ENCODE results near the gene CCDC171.

- TF ChIP-seq CTCF (IDR thresholded peaks at IDR 0.05; ENCODE audit: insufficient read depth, low read depth, low read length) (no peak), EZH2 (IDR thresholded peaks at IDR 0.05; ENCODE audit: insufficient read depth, low read length) (no peak)
These were observed 450.9 kb downstream of the CCDC171 start for GRCh38 chr9:16003785-16004184.

All from astrocyte (in vitro differentiated cells and primary cell).